PC-3 (cell line): ENCODE measurements around the gene FREY1. TPM values are rescaled to one million over a fixed set of nuclear protein-coding genes. Genes with fewer than 3 reads are reported as not detected.

ENCODE experiments used
- ATAC-seq: fragments of 200-7000 bp; cut with Tn5 transposase; 2 replicates; pipeline ENCODE4 v1.9.1; 2020; ENCODE audit warnings: mild to moderate bottlenecking, moderate library complexity
- BruUV-seq: library from RNA; stranded (reverse); fragments of 400-500 nt; replicated peaks from 2 replicates; lab custom pipeline; 2021; lab: Mats Ljungman, UMichigan
- CTCF ChIA-PET: fragments of 300-600 bp; sonication (Branson Sonifier 250); formaldehyde crosslinking; loops from one replicate; lab custom pipeline; 2022; ENCODE audit warnings: antibody characterized with exemption; lab: Charles Lee
- POLR2A ChIA-PET: fragments of 300-600 bp; sonication (Branson Sonifier 250); formaldehyde crosslinking; loops from one replicate; lab custom pipeline; 2022; ENCODE audit warnings: antibody characterized with exemption; ENCODE audit not compliant: unreplicated experiment; lab: Charles Lee
- DNase-seq: peaks from one replicate; pipeline ENCODE4 v3.0.0-alpha.2; 2015
- H2AFZ ChIP-seq: fragments of 300-600 bp; sonication (generic); 2 replicates; pipeline ENCODE4 v1.6.0; 2016; ENCODE audit warnings: antibody characterized with exemption, low read length
- H3F3A ChIP-seq: fragments of 300-600 bp; sonication (generic); one replicate; pipeline ENCODE4 v1.6.0; 2017; ENCODE audit warnings: antibody characterized with exemption, low read length, control low read depth, mild to moderate bottlenecking; ENCODE audit not compliant: unreplicated experiment
- H3K27ac ChIP-seq: fragments of 300-600 bp; sonication (generic); 2 replicates; pipeline ENCODE4 v1.5.1; 2016; ENCODE audit warnings: mild to moderate bottlenecking, low read length
- H3K27me3 ChIP-seq: fragments of 300-600 bp; sonication (generic); 2 replicates; pipeline ENCODE4 v1.6.1; 2016; ENCODE audit warnings: low read length, mixed read lengths
- H3K36me3 ChIP-seq: fragments of 300-600 bp; sonication (generic); 2 replicates; pipeline ENCODE4 v1.6.1; 2016; ENCODE audit warnings: low read depth, mixed run types, low read length, mixed read lengths
- H3K4me1 ChIP-seq: fragments of 300-600 bp; sonication (generic); 2 replicates; pipeline ENCODE4 v1.5.1; 2016; ENCODE audit warnings: low read length; ENCODE audit not compliant: insufficient read depth
- H3K4me2 ChIP-seq: fragments of 300-600 bp; sonication (generic); 2 replicates; pipeline ENCODE4 v1.6.0; 2016; ENCODE audit warnings: low read length
- H3K4me3 ChIP-seq: fragments of 300-600 bp; sonication (generic); 2 replicates; pipeline ENCODE4 v1.5.1; 2016; ENCODE audit warnings: mild to moderate bottlenecking, low read length, mixed read lengths
- H3K79me2 ChIP-seq: fragments of 300-600 bp; sonication (generic); 2 replicates; pipeline ENCODE4 v1.6.1; 2017; ENCODE audit warnings: low read length, mixed read lengths
- H3K9ac ChIP-seq: fragments of 300-600 bp; sonication (generic); 2 replicates; pipeline ENCODE4 v1.6.0; 2016; ENCODE audit warnings: mild to moderate bottlenecking, low read length
- H3K9me2 ChIP-seq: fragments of 300-600 bp; sonication (generic); replicated peaks from 2 replicates; pipeline ENCODE4 v1.6.1; 2016; ENCODE audit warnings: mixed run types, low read length, mixed read lengths
- H3K9me3 ChIP-seq: fragments of 300-600 bp; sonication (generic); 2 replicates; pipeline ENCODE4 v1.6.1; 2016; ENCODE audit warnings: low read length, mixed read lengths
- H4K20me1 ChIP-seq: fragments of 300-600 bp; sonication (generic); 2 replicates; pipeline ENCODE4 v1.6.1; 2016; ENCODE audit warnings: low read length, mixed read lengths
- EZH2 ChIP-seq: fragments of 300-600 bp; sonication (generic); IDR thresholded peaks from one replicate; pipeline ENCODE4 v1.6.1; 2017; ENCODE audit warnings: antibody characterized with exemption, mild to moderate bottlenecking, low read length; ENCODE audit not compliant: unreplicated experiment
- EZH2phosphoT487 ChIP-seq: fragments of 300-600 bp; sonication (generic); IDR thresholded peaks from 2 replicates; pipeline ENCODE4 v1.6.1; 2018; ENCODE audit warnings: mild to moderate bottlenecking, antibody characterized with exemption, low read length, borderline replicate concordance
- intact Hi-C: fragments of 100-400 bp; cut with micrococcal nuclease; formaldehyde crosslinking; loops from 2 replicates; pipeline ENCODE4 v1.9.0; 2023
- total RNA-seq: library from RNA; depleted of rRNA; stranded (reverse); fragments of >200 nt; gene quantifications from 2 replicates; pipeline ENCODE4 v1.2.3, GENCODE V29; 2014
- TF ChIP-seq, protein P1 (sequence below): fragments of 300-600 bp; sonication (generic); conservative IDR thresholded peaks from 2 replicates; pipeline ENCODE4 v1.5.1; 2017; ENCODE audit warnings: antibody characterized with exemption, low read depth, mild to moderate bottlenecking, low read length

Gene FREY1
- total RNA-seq, 1 experiment from 2014 or later: 0.15 TPM

DNA sequence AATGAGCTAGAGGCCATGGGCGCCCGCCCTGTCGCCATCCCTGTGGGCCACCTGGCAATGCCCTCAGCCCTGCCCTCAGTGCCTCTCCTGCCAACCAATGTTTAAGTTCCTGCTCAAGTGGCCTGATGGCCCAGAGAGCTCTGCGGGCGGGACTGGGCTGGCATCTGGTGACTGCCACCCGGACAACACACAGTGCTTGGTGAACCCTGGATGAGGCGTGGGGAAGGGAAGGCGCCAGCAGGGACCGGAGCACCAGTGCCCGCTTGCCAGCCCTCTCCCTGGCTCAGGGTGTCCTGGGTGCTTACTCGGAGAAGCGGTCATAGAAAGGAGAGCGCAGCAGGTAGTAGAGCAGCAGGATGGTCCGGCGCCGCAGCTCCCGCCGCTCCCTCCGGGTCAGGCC, 6.4 kb upstream of the FREY1 start:
- no TSS peak for BruUV-seq

DNA sequence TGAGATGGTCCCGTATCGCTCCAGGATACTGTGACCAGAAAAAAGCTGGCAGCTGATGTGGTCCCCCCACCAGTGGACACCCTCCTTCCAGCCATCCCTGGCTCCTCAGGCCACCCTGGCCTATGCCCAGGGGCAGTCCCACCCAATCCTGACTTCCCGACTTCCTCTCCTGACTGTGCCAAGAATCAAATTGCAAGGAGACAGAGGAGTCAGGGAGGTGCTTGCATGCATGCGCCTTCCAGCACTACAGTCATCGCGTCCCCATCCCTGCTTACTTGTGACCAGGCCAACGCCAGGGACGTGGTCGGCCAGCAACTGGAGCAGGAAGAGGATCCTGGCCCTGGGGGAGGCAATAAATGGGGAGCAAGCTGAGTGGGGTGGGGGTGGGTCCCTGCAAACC, 3.6 kb upstream of the FREY1 start:
- H3K4me3 ChIP-seq: no peak overlapping the region
- H3K9ac ChIP-seq: no peak overlapping the region
- BruUV-seq: no TSS peak
- H3K4me1 ChIP-seq: no peaks in the 10 kb centered on the region
- TF ChIP-seq EZH2phosphoT487: no peak
- H3F3A ChIP-seq: no peaks in the 10 kb centered on the region
- H3K9me3 ChIP-seq: no peaks in the 10 kb centered on the region
- no peaks in the 10 kb centered on the region for H3K9me2 ChIP-seq
- H4K20me1 ChIP-seq: no peaks in the 10 kb centered on the region
- no peak overlapping the region for H3K27ac ChIP-seq
- ChIA-PET POLR2A (no interaction called here), CTCF (interaction anchor here (0.6 kb wide), 1 partner anchor 95 kb away, joined by 3 read pairs; no protein-coding TSS in a partner anchor)
- no peak overlapping the region for H3K4me2 ChIP-seq
- no peaks in the 10 kb centered on the region; the same call in 1 of the 2 replicates for H3K36me3 ChIP-seq
- H3K27me3 ChIP-seq: no peaks in the 10 kb centered on the region
- no peak overlapping the region for H2AFZ ChIP-seq
- intact Hi-C loops: no loop called here
- ATAC-seq: no peak
- no peaks in the 10 kb centered on the region for H3K79me2 ChIP-seq
- DNase-seq: no peak

More for the DNA sequence above, 6.4 kb upstream of the FREY1 start:
- ATAC-seq: no peak
- Histone ChIP-seq H3K27ac (no peak overlapping the region), H3K9me2 (no peaks in the 10 kb centered on the region), H3K9ac (no peak overlapping the region), H2AFZ (no peak overlapping the region), H3F3A (no peaks in the 10 kb centered on the region), H3K4me3 (no peak overlapping the region), H4K20me1 (no peaks in the 10 kb centered on the region), H3K4me1 (peaks cover 3% of the 10 kb centered on the region; the same call in 1 of the 2 replicates), H3K9me3 (no peaks in the 10 kb centered on the region), H3K4me2 (no peak overlapping the region), H3K79me2 (peaks cover 14% of the 10 kb centered on the region), H3K36me3 (no peaks in the 10 kb centered on the region; the same call in 1 of the 2 replicates), H3K27me3 (no peaks in the 10 kb centered on the region)
- CTCF ChIA-PET: no interaction called here
- POLR2A ChIA-PET: no interaction called here
- no peak for DNase-seq
- TF ChIP-seq EZH2phosphoT487 (no peak), EZH2 (no peak)
- TF ChIP-seq, protein P1, sequence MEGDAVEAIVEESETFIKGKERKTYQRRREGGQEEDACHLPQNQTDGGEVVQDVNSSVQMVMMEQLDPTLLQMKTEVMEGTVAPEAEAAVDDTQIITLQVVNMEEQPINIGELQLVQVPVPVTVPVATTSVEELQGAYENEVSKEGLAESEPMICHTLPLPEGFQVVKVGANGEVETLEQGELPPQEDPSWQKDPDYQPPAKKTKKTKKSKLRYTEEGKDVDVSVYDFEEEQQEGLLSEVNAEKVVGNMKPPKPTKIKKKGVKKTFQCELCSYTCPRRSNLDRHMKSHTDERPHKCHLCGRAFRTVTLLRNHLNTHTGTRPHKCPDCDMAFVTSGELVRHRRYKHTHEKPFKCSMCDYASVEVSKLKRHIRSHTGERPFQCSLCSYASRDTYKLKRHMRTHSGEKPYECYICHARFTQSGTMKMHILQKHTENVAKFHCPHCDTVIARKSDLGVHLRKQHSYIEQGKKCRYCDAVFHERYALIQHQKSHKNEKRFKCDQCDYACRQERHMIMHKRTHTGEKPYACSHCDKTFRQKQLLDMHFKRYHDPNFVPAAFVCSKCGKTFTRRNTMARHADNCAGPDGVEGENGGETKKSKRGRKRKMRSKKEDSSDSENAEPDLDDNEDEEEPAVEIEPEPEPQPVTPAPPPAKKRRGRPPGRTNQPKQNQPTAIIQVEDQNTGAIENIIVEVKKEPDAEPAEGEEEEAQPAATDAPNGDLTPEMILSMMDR: no peak
- intact Hi-C loops: no loop called here

DNA sequence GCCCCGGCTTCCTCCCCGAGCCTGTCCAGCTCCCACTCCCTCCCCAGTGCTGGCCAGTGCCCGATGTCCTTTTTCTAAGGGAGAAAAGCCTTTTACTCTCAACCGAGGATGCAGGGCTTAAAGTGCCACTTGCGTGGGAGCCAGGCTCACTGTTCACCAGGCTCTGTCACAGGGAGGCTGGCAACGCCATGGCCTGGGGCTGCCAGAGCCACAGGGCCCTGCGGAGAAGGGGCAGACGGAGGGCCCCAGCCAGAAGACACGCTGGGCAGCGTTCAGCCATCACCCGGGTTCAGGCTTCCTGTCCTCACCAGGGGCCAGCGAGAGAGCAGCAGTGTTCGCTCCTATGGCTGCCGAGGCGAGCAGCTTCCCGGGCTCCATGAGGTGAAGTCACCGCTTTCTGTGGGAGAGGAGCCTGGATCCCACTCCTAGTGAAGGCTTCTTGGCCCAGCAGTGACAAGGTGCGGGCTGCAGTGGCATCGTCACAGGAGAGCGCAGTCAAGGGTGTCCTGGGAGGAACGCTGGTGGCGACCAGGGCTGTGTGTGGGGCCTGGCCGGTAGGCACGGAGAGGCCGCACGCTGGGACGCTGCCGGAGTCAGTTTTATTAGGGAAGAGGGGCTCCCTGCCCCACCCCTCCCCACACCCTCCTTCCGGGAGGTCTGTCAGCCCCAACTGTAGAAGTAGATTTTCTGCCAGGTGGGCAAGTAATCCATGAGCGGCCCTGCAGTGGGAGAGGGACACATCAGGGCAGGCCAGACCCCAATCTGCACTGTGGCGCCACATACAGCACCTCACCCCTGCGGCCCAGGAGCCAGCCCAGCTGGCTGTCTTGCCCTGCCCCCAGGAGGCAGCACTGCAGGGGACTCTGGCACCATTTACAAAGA, 2.8 kb upstream of the FREY1 start:
- Histone ChIP-seq H4K20me1 (no peaks in the 10 kb centered on the region), H3K4me2 (no peak overlapping the region), H3K27ac (no peak overlapping the region), H3K4me3 (no peak overlapping the region), H2AFZ (no peak overlapping the region), H3K79me2 (no peaks in the 10 kb centered on the region), H3K36me3 (no peaks in the 10 kb centered on the region; the same call in 1 of the 2 replicates), H3K4me1 (no peaks in the 10 kb centered on the region), H3K27me3 (no peaks in the 10 kb centered on the region), H3F3A (no peaks in the 10 kb centered on the region), H3K9me2 (no peaks in the 10 kb centered on the region), H3K9me3 (no peaks in the 10 kb centered on the region), H3K9ac (no peak overlapping the region)
- TF ChIP-seq EZH2: no peak
- TF ChIP-seq, protein P1: no peak
- no peak for TF ChIP-seq EZH2phosphoT487
- ChIA-PET POLR2A (no interaction called here), CTCF (interaction anchor here (0.6 kb wide), 1 partner anchor 96 kb away, joined by 3 read pairs; no protein-coding TSS in a partner anchor)
- ATAC-seq (no peak), DNase-seq (no peak)
- BruUV-seq: no TSS peak
- intact Hi-C loops: no loop called here
